ENCODE results near the gene WDR62.

Gene WDR62

DNA sequence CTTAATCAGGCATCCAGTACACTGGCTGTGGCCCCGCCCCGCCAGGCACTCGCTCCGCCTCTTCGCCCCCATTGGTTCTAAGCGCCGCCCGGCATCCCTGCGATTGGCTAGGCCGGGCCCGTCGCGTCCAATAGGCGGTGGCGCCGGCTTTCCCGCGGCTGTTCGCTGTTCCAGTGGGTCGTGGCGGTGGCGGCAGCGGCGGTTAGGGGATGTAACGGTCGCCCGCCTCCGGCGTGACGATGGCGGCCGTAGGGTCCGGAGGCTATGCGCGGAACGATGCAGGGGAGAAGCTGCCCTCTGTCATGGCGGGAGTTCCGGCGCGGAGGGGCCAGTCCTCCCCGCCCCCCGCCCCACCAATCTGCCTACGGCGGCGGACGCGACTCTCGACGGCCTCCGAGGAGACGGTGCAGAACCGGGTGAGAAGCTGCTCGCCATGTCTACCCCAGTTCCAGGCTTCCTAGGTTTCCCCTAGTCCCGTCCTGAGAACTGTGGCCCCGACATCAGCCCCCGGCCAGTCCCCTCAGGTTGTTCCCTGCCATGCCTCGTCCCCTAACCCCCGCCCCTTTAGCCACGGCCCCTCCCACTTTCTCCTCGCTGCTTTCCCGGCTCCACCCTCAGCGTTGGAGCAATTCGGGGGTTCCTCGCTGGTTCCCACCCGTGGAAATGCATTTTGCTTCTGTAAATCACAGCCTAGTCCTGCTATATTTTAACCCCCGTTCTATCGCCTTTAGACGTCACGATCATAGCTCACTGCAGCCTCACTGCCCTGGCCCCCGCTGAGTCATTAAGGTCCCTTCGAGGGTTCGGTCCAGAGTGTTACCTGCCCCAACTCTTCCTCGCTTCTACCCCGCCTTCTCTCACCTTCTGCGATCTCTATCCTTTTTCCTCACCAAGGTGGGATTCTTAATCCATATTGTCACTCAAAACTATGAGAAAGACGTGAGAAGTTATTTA, at the start of gene WDR62:
Gene WDR62, plus strand, starts transcription at position 165 of the 954 bp plus-strand sequence. Its CDS starts 75 bp downstream, at position 240.
- Histone ChIP-seq H3K9me3 (ENCODE audit: control insufficient read depth in 2 of 2, low read length in 2 of 2) (no peaks in the 10 kb centered on the region), H3K36me3 (ENCODE audit: control insufficient read depth in 2 of 2, insufficient read depth in 2 of 2, low read length in 2 of 2) (no peaks in the 10 kb centered on the region), H3K9ac (ENCODE audit: low read length in 2 of 2) (peak within 1 kb of the TSS; percentile 63 to 84), H3K4me1 (ENCODE audit: control insufficient read depth, insufficient read depth, low read length) (peaks cover 14% of the 10 kb centered on the region), H3K4me3 (ENCODE audit: low read length in 2 of 2) (peak within 1 kb of the TSS; percentile 88 to 91), H3K27me3 (ENCODE audit: control insufficient read depth in 1 of 2, insufficient read depth in 2 of 2, low read length in 2 of 2) (no peaks in the 10 kb centered on the region), H3K27ac (ENCODE audit: low read length) (peak within 1 kb of the TSS; percentile 89)

DNA sequence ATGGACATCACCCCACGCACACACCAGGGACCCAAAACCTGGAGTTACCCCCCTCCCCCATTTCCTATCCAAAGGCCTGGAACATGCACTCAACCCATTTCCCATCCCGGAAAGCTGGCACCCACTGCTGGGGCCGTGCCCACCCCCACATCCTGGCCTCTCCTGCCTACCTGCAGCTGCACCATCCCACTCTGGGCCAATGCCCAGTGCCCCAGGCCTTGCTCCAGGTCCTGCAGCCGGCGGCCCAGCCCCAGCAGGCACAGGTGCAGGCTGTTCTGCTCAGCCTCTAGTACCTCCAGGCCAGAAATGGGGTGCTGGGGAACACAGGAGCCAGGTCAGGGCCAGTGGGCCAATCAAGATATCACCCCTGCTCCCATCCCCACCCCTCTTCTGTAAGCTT, 47.7 kb upstream of the WDR62 start:
- Histone ChIP-seq H3K4me3 (ENCODE audit: low read length in 2 of 2) (no peak overlapping the region), H3K27me3 (ENCODE audit: control insufficient read depth in 1 of 2, insufficient read depth in 2 of 2, low read length in 2 of 2) (no peaks in the 10 kb centered on the region), H3K9me3 (ENCODE audit: control insufficient read depth in 2 of 2, low read length in 2 of 2) (no peaks in the 10 kb centered on the region), H3K36me3 (ENCODE audit: control insufficient read depth in 2 of 2, insufficient read depth in 2 of 2, low read length in 2 of 2) (peaks cover 2 to 4% of the 10 kb centered on the region in 2 donors), H3K4me1 (ENCODE audit: control insufficient read depth, insufficient read depth, low read length) (peaks cover 19% of the 10 kb centered on the region), H3K9ac (ENCODE audit: low read length in 2 of 2) (no peak overlapping the region), H3K27ac (ENCODE audit: low read length) (no peak overlapping the region)

DNA sequence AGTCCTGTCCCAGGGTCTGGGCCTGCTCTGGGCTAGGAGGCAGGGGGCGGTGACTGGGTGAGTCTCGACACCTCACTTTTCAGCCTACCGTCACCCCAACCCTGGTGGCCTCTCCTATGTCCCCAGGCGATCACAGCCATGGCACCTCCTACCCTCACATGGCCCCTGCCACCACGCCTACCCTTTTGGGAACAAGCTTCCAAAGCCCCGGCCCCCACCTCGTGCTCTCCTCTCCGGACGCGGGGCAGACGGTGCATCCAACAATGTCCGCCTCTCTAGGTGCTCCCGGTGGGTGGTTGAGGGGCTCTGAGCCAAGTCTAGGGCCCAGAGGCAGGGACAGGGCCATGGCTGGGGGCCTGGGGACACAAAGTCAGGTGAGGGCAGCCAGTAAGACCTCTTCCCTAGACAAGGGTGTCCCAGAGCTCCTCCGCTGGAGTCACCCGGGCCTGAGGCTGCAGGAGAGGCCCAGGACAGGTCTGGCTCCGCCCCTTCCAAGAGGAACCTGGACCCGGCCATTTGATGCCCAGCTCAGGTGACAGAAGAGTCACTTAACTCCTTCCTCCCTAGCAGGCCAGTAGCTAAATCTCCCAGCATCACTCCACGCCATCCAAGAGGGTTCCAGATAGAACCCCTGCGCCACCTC, 46.2 kb upstream of the WDR62 start, which contains the start of gene SYNE4:
Gene SYNE4, minus strand, starts transcription at position 478 of the 643 bp plus-strand sequence. Its CDS starts 132 bp downstream, at position 346.
- H3K9ac ChIP-seq (ENCODE audit: low read length in 2 of 2): peak within 1 kb of the TSS; percentile 62 to 70
- peak within 1 kb of the TSS; percentile 49 to 66 for H3K4me3 ChIP-seq (ENCODE audit: low read length in 2 of 2)
- no peaks in the 10 kb centered on the region for H3K27me3 ChIP-seq (ENCODE audit: control insufficient read depth in 1 of 2, insufficient read depth in 2 of 2, low read length in 2 of 2)
- peaks cover 25% of the 10 kb centered on the region for H3K4me1 ChIP-seq (ENCODE audit: control insufficient read depth, insufficient read depth, low read length)
- H3K36me3 ChIP-seq (ENCODE audit: control insufficient read depth in 2 of 2, insufficient read depth in 2 of 2, low read length in 2 of 2): no peaks in the 10 kb centered on the region
- H3K27ac ChIP-seq (ENCODE audit: low read length): peak within 1 kb of the TSS; percentile 49
- no peaks in the 10 kb centered on the region for H3K9me3 ChIP-seq (ENCODE audit: control insufficient read depth in 2 of 2, low read length in 2 of 2)

DNA sequence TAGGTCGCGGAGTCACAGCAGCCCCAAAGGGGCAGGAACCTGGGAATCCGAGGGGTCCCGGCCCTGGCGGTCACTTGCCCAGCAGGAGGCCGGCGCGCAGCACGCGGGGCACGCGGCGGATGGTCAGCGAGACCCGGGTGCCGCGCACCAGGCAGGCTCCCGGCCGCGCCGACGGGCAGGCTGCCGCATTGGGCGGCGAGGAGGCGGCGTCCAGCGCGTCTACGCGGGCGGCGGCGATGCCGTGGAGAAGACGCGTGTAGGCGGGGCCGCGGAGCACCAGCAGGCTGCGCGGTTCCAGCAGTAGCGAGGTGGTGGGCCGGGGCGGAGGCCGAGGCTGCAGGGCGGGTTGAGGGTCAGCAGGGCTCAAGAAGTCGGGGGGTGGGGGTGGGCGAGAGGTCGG, 45.5 kb upstream of the WDR62 start:
- peak overlapping the region; percentile 49 to 66 for H3K4me3 ChIP-seq (ENCODE audit: low read length in 2 of 2)
- peak overlapping the region; percentile 62 to 70 for H3K9ac ChIP-seq (ENCODE audit: low read length in 2 of 2)
- H3K27me3 ChIP-seq (ENCODE audit: control insufficient read depth in 1 of 2, insufficient read depth in 2 of 2, low read length in 2 of 2): no peaks in the 10 kb centered on the region
- peaks cover 26% of the 10 kb centered on the region for H3K4me1 ChIP-seq (ENCODE audit: control insufficient read depth, insufficient read depth, low read length)
- H3K36me3 ChIP-seq (ENCODE audit: control insufficient read depth in 2 of 2, insufficient read depth in 2 of 2, low read length in 2 of 2): no peaks in the 10 kb centered on the region
- peak overlapping the region; percentile 49 for H3K27ac ChIP-seq (ENCODE audit: low read length)
- H3K9me3 ChIP-seq (ENCODE audit: control insufficient read depth in 2 of 2, low read length in 2 of 2): no peaks in the 10 kb centered on the region

DNA sequence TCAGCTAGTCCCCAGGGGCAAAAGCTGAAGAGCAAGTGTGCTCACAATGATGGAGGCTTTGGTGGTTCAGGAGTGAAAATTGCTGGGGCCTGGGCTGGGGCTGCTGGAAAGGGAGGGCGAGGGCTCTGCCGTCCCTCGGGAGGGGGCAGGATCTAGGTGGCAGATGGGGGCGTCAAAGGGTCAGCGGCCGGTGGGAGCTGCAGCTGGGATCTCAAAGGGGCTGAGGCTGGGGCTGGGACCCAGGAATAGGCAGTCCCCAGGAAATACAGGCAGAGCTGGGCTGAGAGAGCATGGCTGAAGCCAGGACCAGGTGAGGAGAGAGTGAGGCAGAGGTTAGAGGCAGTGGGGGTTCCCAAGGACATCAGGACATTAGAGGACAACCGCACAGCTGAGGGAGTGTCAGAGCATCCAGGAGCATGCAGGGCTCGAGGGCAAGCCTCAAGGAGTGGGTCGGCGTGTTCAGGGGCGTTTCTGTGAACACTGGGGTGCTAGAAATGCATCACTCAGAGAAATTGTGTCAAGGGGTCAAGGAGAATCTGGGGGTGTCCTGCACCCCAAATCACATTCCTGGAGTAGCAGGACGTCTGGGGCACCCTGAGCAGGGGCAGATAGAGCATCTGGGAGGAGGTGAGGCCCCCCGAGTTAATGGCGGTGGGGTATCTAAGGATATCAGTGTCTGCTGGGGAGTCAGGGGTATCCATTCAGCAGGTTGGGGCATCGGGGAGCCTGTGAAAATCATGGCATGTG, 44.9 kb upstream of the WDR62 start:
- peaks cover 31% of the 10 kb centered on the region for H3K4me1 ChIP-seq (ENCODE audit: control insufficient read depth, insufficient read depth, low read length)
- H3K27me3 ChIP-seq (ENCODE audit: control insufficient read depth in 1 of 2, insufficient read depth in 2 of 2, low read length in 2 of 2): no peaks in the 10 kb centered on the region
- no peaks in the 10 kb centered on the region for H3K36me3 ChIP-seq (ENCODE audit: control insufficient read depth in 2 of 2, insufficient read depth in 2 of 2, low read length in 2 of 2)
- H3K9ac ChIP-seq (ENCODE audit: low read length in 2 of 2): peak overlapping the region; percentile 62 to 66
- H3K4me3 ChIP-seq (ENCODE audit: low read length in 2 of 2): peak overlapping the region; percentile 49 to 66
- H3K27ac ChIP-seq (ENCODE audit: low read length): peak overlapping the region; percentile 49
- H3K9me3 ChIP-seq (ENCODE audit: control insufficient read depth in 2 of 2, low read length in 2 of 2): no peaks in the 10 kb centered on the region

DNA sequence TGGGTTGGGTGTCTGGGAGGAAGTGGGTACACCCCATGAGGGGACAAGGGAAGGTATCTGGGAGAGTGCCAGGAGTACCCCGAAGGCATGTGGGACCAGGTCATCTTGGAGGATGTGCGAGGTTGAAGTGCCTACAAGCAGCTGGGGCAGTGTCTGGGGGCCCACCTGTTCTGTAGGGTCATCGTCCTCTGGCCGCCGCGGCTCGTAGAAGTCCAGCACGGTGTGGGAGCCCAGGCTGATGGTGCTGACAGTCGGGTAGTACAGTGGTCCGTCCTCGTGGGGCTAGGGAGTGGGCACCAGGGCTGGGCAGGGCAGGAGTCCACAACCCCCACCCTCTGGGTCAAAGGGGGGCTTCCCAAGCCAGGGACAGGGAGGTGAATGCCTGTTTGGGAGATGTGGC, 44.3 kb upstream of the WDR62 start:
- Histone ChIP-seq H3K36me3 (ENCODE audit: control insufficient read depth in 2 of 2, insufficient read depth in 2 of 2, low read length in 2 of 2) (peaks cover 0 to 1% of the 10 kb centered on the region in 2 donors), H3K27me3 (ENCODE audit: control insufficient read depth in 1 of 2, insufficient read depth in 2 of 2, low read length in 2 of 2) (no peaks in the 10 kb centered on the region), H3K27ac (ENCODE audit: low read length) (peak overlapping the region; percentile 49), H3K4me3 (ENCODE audit: low read length in 2 of 2) (no peak overlapping the region), H3K4me1 (ENCODE audit: control insufficient read depth, insufficient read depth, low read length) (peaks cover 31% of the 10 kb centered on the region), H3K9me3 (ENCODE audit: control insufficient read depth in 2 of 2, low read length in 2 of 2) (no peaks in the 10 kb centered on the region), H3K9ac (ENCODE audit: low read length in 2 of 2) (no peak overlapping the region)

DNA sequence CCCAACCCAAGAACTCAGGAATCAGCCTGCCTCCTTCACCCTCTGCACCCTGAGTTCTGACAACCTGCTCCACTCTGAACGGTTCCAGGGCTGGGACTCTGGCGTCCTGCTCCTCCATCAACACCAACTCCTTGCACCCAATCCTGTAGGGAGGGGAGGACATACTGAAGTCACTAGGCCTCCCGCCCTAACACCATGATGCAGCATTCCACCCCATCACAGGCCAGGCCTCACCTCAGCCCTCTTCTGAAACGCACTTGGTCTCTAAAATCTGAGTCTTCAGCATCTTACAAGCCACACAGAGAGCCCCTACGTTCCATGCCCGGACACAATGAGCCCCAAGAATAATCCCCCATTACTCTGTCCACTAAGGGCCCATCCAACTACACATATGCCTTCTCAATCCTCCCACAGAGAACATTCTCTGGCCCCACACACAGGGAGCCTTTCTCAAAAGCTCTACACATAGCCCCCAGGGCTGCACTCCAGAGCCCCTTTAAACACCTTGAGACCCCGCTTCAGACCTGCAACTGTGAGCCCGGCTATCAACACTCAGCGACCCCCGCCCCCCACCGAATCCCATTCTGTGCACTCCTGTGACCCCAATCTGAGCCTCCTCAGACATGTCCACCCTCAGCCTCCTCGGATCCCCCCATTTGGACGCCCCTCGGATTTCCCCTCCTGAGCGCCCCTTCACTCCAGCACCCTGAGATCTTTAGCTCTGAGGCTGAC, 41.3 kb upstream of the WDR62 start:
- Histone ChIP-seq H3K36me3 (ENCODE audit: control insufficient read depth in 2 of 2, insufficient read depth in 2 of 2, low read length in 2 of 2) (peaks cover 17 to 18% of the 10 kb centered on the region in 2 donors), H3K4me1 (ENCODE audit: control insufficient read depth, insufficient read depth, low read length) (peaks cover 26% of the 10 kb centered on the region), H3K4me3 (ENCODE audit: low read length in 2 of 2) (peak overlapping the region; percentile 85 to 88), H3K27me3 (ENCODE audit: control insufficient read depth in 1 of 2, insufficient read depth in 2 of 2, low read length in 2 of 2) (no peaks in the 10 kb centered on the region), H3K9me3 (ENCODE audit: control insufficient read depth in 2 of 2, low read length in 2 of 2) (no peaks in the 10 kb centered on the region), H3K9ac (ENCODE audit: low read length in 2 of 2) (peak overlapping the region; percentile 80 to 95), H3K27ac (ENCODE audit: low read length) (peak overlapping the region; percentile 83)

DNA sequence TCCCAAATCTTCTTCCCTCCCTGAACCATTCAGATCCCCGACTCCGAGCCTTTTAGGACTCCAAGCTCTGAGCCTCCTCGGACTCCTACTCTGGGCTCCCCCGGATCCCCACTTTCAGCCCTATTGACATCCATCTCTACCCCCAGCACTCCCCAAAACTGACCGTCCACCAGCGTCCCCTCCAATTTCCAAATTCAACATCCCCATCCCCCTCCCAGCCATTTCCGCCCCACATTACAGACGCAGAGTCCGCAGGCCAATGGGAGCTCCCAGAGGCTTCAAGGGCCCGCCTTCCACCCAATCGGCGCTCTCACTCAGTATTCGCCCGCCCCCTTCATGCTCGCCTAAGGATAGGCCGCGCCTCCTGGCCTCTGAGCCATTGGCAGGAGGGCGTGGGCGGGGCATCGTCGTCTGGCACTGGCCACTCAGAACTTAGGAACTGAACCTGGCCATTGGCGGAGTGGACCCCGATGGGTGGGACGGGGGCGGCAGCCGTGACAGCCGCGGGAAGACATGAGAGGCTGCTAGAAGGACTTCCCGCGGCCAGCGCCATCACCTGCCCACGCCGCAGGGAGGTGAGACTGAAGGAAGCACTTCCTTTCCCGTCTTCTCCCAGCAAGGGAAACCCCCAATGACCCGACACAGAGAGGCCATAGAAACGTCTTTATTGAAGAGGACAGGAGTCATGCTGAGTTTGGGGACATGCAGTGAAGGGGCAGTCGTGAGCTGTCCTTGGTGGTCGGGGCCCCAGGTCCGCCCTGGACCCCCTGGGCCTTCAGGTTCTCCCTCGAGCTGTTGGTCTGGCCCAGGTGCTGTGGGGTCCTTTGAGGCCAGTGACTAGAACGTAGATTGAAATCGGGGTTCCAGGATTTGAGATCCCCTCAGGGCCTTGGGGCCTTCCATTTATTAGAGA, 40.4 kb upstream of the WDR62 start, which contains the start of gene ALKBH6:
Gene ALKBH6, minus strand, starts transcription at position 202 of the 913 bp plus-strand sequence. CDS start 816 bp downstream, outside the sequence.
- H3K27ac ChIP-seq (ENCODE audit: low read length): peak within 1 kb of the TSS; percentile 83
- H3K9ac ChIP-seq (ENCODE audit: low read length in 2 of 2): peak within 1 kb of the TSS; percentile 80 to 95
- peak within 1 kb of the TSS; percentile 85 to 88 for H3K4me3 ChIP-seq (ENCODE audit: low read length in 2 of 2)
- H3K27me3 ChIP-seq (ENCODE audit: control insufficient read depth in 1 of 2, insufficient read depth in 2 of 2, low read length in 2 of 2): no peaks in the 10 kb centered on the region
- H3K4me1 ChIP-seq (ENCODE audit: control insufficient read depth, insufficient read depth, low read length): peaks cover 19% of the 10 kb centered on the region
- no peaks in the 10 kb centered on the region for H3K9me3 ChIP-seq (ENCODE audit: control insufficient read depth in 2 of 2, low read length in 2 of 2)
- peaks cover 18 to 25% of the 10 kb centered on the region in 2 donors for H3K36me3 ChIP-seq (ENCODE audit: control insufficient read depth in 2 of 2, insufficient read depth in 2 of 2, low read length in 2 of 2)

DNA sequence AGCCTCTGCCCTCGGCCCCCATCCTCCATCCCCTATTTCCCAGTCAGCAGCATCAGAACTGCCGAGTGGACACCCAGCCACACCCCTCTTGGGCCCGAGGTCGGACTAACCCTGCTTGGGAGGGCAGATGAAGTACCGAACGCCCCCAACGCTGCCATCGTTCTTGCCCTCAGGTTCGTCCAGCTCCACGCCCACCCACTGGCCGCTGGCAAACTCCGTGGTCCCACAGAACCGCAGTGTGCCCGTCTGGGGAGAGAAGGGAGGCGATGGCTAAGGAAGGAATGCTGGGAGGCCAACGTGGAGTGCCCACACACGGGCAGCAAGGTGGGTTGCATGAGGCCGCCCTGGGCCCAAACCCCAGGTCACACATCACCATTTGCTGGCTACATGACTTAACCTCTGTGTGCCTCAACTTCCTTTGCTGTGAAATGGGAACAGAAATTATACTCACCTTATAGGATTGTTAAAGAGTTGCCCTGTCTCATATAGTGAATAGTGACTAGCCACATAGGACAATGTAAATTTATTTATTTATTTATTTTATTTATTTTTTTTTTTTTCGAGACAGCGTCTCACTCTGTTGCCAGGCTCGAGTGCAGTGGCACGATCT, 35.5 kb upstream of the WDR62 start:
- H3K36me3 ChIP-seq (ENCODE audit: control insufficient read depth in 2 of 2, insufficient read depth in 2 of 2, low read length in 2 of 2): peaks cover 34 to 40% of the 10 kb centered on the region in 2 donors
- no peaks in the 10 kb centered on the region for H3K9me3 ChIP-seq (ENCODE audit: control insufficient read depth in 2 of 2, low read length in 2 of 2)
- no peak overlapping the region for H3K27ac ChIP-seq (ENCODE audit: low read length)
- H3K4me1 ChIP-seq (ENCODE audit: control insufficient read depth, insufficient read depth, low read length): peaks cover 4% of the 10 kb centered on the region
- no peak overlapping the region for H3K4me3 ChIP-seq (ENCODE audit: low read length in 2 of 2)
- H3K27me3 ChIP-seq (ENCODE audit: control insufficient read depth in 1 of 2, insufficient read depth in 2 of 2, low read length in 2 of 2): no peaks in the 10 kb centered on the region
- no peak overlapping the region for H3K9ac ChIP-seq (ENCODE audit: low read length in 2 of 2)
